Common myeloid progenitor, CD34-positive (primary cell): ENCODE measurements around the gene CLEC4D.
"Not testable (repeated sequence)": the region's sequence is repeated elsewhere in the genome, so short reads cannot be mapped to it uniquely, and the experiment has no call there.

Experiments
- CTCF ChIA-PET: fragments of 350-600 bp; sonication (Branson Sonifier 250); formaldehyde crosslinking; loops from one replicate; lab custom pipeline; 2021; ENCODE audit warnings: antibody characterized with exemption; lab: Charles Lee
- POLR2A ChIA-PET: fragments of 350-600 bp; sonication (Branson Sonifier 250); formaldehyde crosslinking; loops from one replicate; lab custom pipeline; 2021; ENCODE audit warnings: antibody characterized with exemption; lab: Charles Lee
- DNase-seq, 3 donors: peaks; one replicate each; pipeline versions ENCODE4 v3.0.0 to v3.0.0-alpha.2; 2013
- H3K27ac ChIP-seq, 2 experiments: 1 replicate in 1 of 2; 2 replicates in 1 of 2; pipeline ENCODE4 v1.7.0; 2013; ENCODE audit warnings: inconsistent platforms in 2 of 2, low read length in 2 of 2, mild to moderate bottlenecking in 2 of 2, low read depth in 1 of 2, moderate library complexity in 1 of 2; ENCODE audit not compliant: severe bottlenecking in 2 of 2, insufficient read depth in 1 of 2, poor library complexity in 1 of 2
- H3K27me3 ChIP-seq, 5 experiments: replicated peaks in 2 of 5; 1 replicate in 3 of 5; 2 replicates in 2 of 5; pipeline versions ENCODE4 v1.6.1 to v1.7.0; 2013; ENCODE audit warnings: low read length in 4 of 5, mild to moderate bottlenecking in 2 of 5, moderate library complexity in 2 of 5, inconsistent platforms in 1 of 5; ENCODE audit not compliant: insufficient read depth in 5 of 5, control insufficient read depth in 4 of 5
- H3K36me3 ChIP-seq, 4 experiments: 1 replicate in 2 of 4; 2 replicates in 2 of 4; pipeline versions ENCODE4 v1.6.1 to v1.7.0; 2013; ENCODE audit warnings: low read length in 3 of 4, control low read depth in 1 of 4, mild to moderate bottlenecking in 1 of 4; ENCODE audit not compliant: control insufficient read depth in 4 of 4, insufficient read depth in 4 of 4
- H3K4me1 ChIP-seq, 4 experiments: 1 replicate in 3 of 4; 2 replicates in 1 of 4; pipeline versions ENCODE4 v1.6.1 to v1.7.1; 2013; ENCODE audit warnings: low read length in 3 of 4, mild to moderate bottlenecking in 3 of 4, control low read depth in 1 of 4, inconsistent platforms in 1 of 4, moderate library complexity in 1 of 4; ENCODE audit not compliant: control insufficient read depth in 4 of 4, insufficient read depth in 4 of 4; ENCODE audit errors: control extremely low read depth in 1 of 4
- H3K4me3 ChIP-seq, 7 experiments: 1 replicate in 4 of 7; 2 replicates in 3 of 7; pipeline versions ENCODE4 v1.5.1 to v1.7.0; 2013; ENCODE audit warnings: mild to moderate bottlenecking in 7 of 7, low read length in 6 of 7, moderate library complexity in 6 of 7, inconsistent platforms in 2 of 7, low read depth in 2 of 7, control low read depth in 1 of 7; ENCODE audit not compliant: insufficient read depth in 4 of 7, control insufficient read depth in 1 of 7; ENCODE audit errors: extremely low read depth in 1 of 7
- H3K9me3 ChIP-seq, 5 experiments: 1 replicate in 4 of 5; 2 replicates in 1 of 5; pipeline versions ENCODE4 v1.6.1 to v1.7.1; 2013; ENCODE audit warnings: low read length in 4 of 5, mild to moderate bottlenecking in 2 of 5, inconsistent platforms in 1 of 5, low read depth in 1 of 5, moderate library complexity in 1 of 5; ENCODE audit not compliant: control insufficient read depth in 4 of 5, insufficient read depth in 2 of 5; ENCODE audit errors: control extremely low read depth in 1 of 5
- WGBS: methylation state at CpG from one replicate; pipeline ENCODE4 v1.1.5; 2013; ENCODE audit not compliant: insufficient coverage; 5-methylcytosine and 5-hydroxymethylcytosine counted together

Gene CLEC4D

GRCh38 chr12:8559676-8560075 lies 46.4 kb downstream of the CLEC4D start:
- no peaks in the 10 kb centered on the region for H3K4me1 ChIP-seq
- H3K9me3 ChIP-seq: peaks cover 0 to 15% (median 9%) of the 10 kb centered on the region in 5 experiments
- no peaks in the 10 kb centered on the region for H3K27me3 ChIP-seq
- no peaks in the 10 kb centered on the region for H3K36me3 ChIP-seq
- CTCF ChIA-PET: interaction anchor here (1.4 to 2.2 kb wide), 2 partner anchors 11 to 16 kb away, joined by 3 to 5 read pairs; no protein-coding TSS in a partner anchor
- POLR2A ChIA-PET: no interaction called here
- no peak for DNase-seq
- no peak overlapping the region for H3K27ac ChIP-seq
- WGBS: over 99% methylated on average over 9 of the region's 11 CpGs
- H3K4me3 ChIP-seq: no peak overlapping the region

DNA sequence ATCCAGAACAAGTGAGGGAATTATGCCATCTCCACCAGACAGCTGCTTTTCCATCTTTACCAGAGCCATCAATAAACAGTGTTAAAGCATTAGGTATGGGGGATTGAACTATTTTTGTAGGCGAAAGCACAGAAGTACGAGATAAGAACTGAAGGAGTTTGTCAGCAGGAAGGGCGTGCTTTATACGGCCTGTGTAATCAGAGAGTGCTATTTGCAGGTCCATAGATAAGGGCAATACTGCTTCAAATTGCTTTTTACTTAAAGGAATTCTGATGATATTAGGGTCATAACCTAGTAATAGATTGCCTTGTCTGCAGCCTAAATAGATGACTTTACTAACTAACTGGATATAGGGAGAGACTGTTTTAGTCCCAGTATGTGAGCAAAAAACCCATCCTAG lies 47.7 kb downstream of the CLEC4D start:
- H3K27ac ChIP-seq: no peak overlapping the region
- H3K4me1 ChIP-seq: no peaks in the 10 kb centered on the region
- peaks cover 0 to 15% (median 9%) of the 10 kb centered on the region in 5 experiments for H3K9me3 ChIP-seq
- no peaks in the 10 kb centered on the region for H3K36me3 ChIP-seq
- no peak for DNase-seq
- H3K27me3 ChIP-seq: no peaks in the 10 kb centered on the region
- WGBS: 93% methylated on average over 4 of the region's 4 CpGs
- CTCF ChIA-PET: interaction anchor here (2.2 kb wide), 1 partner anchor 9 kb away, joined by 5 read pairs; no protein-coding TSS in a partner anchor
- no peak overlapping the region for H3K4me3 ChIP-seq
- POLR2A ChIA-PET: no interaction called here

DNA sequence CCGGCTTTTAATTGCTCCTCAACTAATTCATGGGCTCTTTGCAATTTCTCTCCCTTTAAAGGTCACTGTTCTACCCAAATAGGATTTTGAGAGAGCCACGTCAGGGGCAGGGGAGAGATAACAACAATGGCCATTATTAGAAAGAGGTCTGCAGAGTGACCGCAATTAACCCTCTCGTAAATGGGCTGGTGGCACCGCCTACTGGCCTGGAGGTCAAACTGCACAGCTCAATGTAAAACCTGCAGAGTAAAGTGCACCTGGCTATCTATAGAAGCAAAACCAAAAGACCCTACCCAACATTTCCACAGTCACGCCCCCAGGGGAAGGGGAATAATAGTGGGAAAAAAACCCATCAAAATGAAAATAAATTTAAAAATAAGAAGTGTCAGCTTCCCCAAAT lies 49.0 kb downstream of the CLEC4D start:
- WGBS: 97% methylated on average over 5 of the region's 6 CpGs
- no peaks in the 10 kb centered on the region for H3K36me3 ChIP-seq
- no peak overlapping the region for H3K4me3 ChIP-seq
- H3K9me3 ChIP-seq: peaks cover 0 to 24% (median 9%) of the 10 kb centered on the region in 5 experiments
- ChIA-PET CTCF (no interaction called here), POLR2A (no interaction called here)
- H3K27ac ChIP-seq: no peak overlapping the region
- no peaks in the 10 kb centered on the region for H3K4me1 ChIP-seq
- no peaks in the 10 kb centered on the region for H3K27me3 ChIP-seq
- no peak for DNase-seq

DNA sequence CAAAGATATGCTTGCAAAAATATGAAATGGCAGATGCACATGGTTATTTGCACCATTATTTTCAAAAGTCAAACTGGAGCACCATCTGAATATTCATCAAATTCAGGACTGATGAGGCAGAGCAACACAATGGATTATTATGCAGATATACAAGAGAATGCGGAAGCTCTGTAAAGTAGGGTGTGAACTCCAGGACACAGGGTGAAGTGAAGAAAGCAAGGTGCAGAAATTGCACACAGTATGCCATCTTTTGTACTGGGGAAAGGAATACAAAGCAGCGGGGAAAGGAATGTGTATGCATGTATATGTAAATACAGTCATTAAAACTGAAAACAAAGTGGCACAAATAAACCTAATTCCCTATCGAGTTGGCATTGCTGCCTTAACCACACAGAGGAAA lies 50.1 kb downstream of the CLEC4D start:
- ChIA-PET POLR2A (no interaction called here), CTCF (no interaction called here)
- 100% methylated on average over 1 of the region's 3 CpGs for WGBS
- Histone ChIP-seq H3K4me1 (no peaks in the 10 kb centered on the region), H3K27ac (no peak overlapping the region), H3K4me3 (no peak overlapping the region), H3K27me3 (no peaks in the 10 kb centered on the region), H3K9me3 (peaks cover 0 to 31% (median 13%) of the 10 kb centered on the region in 5 experiments), H3K36me3 (no peaks in the 10 kb centered on the region)
- DNase-seq: no peak

DNA sequence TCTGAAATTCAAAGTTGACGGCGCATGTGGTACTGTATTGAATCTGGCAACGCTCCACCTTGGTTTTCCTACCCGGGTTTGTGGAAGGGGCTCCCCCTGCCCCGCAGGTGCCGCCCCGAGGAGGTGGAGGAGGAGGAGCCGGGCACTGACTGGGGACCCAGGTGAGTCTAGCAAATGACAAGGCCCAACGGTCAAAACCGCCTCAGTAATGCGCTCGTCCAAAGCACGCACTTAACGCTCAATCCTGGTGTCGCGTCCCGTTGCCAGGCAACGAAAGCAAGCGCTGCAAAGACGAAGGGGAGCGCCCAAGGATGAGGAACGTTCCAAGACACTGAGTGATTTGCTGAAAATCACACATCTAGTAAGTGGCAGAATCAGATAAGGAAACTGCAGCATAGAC lies 51.4 kb downstream of the CLEC4D start:
- WGBS: 90% methylated on average over 21 of the region's 22 CpGs
- no peak overlapping the region for H3K4me3 ChIP-seq
- POLR2A ChIA-PET: no interaction called here
- DNase-seq: no peak
- H3K36me3 ChIP-seq: no peaks in the 10 kb centered on the region
- H3K9me3 ChIP-seq: peaks cover 0 to 31% (median 13%) of the 10 kb centered on the region in 5 experiments
- no peaks in the 10 kb centered on the region for H3K27me3 ChIP-seq
- CTCF ChIA-PET: no interaction called here
- no peak overlapping the region for H3K27ac ChIP-seq
- H3K4me1 ChIP-seq: no peaks in the 10 kb centered on the region

GRCh38 chr12:8566052-8566451 lies 52.7 kb downstream of the CLEC4D start:
- no CpG with 5 or more reads among the region's 2 CpGs for WGBS
- H3K4me1 ChIP-seq, DNase-seq, H3K4me3 ChIP-seq, H3K27ac ChIP-seq, H3K36me3 ChIP-seq, H3K27me3 ChIP-seq, POLR2A ChIA-PET, CTCF ChIA-PET: not testable (repeated sequence)
- peaks cover 0 to 31% (median 13%) of the 10 kb centered on the region in 5 experiments for H3K9me3 ChIP-seq

DNA sequence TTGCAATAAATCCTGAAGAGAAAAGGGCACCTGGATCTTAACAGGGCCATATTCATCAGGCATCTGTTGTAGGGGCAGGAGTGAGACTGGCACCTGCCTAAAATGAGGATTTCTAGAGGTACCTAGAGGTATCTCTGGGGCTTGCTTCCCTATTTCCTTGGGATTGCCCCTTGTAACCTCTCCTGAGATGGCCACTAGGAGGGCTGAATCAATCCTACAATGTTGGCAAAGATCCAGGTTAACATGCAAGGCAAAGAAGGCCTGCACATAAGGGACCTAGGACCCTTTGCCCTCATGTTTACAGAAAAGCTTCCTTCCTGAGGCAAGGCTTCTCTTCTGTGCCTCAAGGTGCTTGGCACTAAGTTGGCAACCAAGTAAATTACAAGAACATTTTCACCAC lies 53.2 kb downstream of the CLEC4D start:
- H3K9me3 ChIP-seq: peaks cover 0 to 31% (median 13%) of the 10 kb centered on the region in 5 experiments
- POLR2A ChIA-PET: no interaction called here
- CTCF ChIA-PET: no interaction called here
- no peak overlapping the region for H3K4me3 ChIP-seq
- no peaks in the 10 kb centered on the region for H3K27me3 ChIP-seq
- no peaks in the 10 kb centered on the region for H3K36me3 ChIP-seq
- DNase-seq: no peak
- H3K27ac ChIP-seq: no peak overlapping the region
- H3K4me1 ChIP-seq: no peaks in the 10 kb centered on the region
